Superior temporal gyrus (tissue), 1 donor: Measurements from ENCODE around the gene SIX3.

Experiments used
- DNase-seq: peaks from one replicate; pipeline ENCODE4 v3.0.0-alpha.2; 2016; ENCODE audit errors: extremely low spot score

SIX3 gene

DNA sequence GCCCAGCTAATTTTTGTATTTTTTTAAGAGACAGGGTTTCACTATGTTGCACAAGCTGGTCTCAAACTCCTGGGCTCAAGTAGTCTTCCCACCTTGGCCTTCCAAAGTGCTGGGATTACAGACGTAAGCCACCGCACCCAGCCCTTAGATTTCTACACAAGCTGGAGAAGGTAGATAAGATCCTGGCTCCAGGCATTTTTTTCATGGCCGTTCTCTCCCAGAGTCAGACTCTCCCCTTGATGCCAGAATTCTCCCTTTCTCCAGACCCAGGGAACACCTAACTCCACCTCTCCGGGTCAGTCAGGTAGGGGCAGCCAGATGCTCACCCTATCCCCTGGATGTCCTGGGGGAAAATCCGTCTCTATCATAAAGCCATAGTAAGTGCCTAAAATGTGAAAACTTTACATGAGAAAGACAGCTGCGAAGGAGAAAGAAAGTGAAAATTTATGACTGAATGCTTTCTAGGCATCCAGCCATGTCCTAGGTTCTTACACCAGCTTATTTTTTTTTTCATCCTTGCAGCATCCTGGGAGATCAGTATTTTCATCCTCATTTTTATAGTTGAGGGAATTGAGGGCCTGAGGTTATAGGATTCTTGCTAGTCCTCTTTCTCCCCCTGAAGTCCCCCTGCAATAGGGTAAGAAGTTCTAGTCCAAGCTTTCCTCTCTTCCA lies 16.3 kb downstream of the SIX3 start:
- no peak for DNase-seq

DNA sequence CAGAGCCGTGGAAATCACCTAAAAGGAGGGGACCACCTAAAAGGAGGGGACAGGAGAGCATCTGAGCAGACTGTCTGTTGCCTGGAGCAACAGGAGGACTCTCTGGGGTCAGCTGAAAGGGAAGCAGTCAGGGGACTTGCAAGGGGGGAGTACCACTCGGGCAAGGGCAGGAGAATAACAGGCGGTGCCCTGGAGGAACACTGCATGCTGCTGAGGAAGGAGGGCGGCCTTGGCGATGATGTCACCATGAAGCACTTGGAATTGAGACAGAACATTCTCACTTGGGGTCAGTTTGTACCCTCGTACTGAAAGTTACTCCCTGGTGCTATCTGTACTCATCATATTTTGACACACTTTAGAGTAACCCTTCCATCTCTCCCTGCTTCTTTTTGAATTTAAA lies 18.4 kb downstream of the SIX3 start:
- DNase-seq = no peak

DNA sequence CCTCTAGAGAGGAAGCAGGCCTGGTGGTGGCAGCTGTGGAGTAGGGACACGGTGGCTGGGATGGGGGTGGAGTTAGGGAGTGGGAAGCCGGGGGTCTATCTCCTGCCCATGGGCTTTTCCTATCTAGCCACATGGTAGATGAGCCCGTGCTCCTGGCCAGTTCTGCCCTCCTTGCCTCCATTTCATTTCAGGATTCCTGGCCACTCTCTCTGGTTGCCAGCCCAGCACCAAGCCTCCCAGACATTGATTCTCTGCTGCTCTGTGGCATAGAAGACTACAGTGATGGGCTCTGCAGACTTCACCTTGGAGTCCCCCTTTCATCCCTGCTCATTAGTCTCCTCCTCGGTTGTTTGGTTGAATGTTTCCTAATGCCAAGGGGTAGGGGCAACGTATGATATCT lies 19.4 kb downstream of the SIX3 start:
- no peak for DNase-seq

DNA sequence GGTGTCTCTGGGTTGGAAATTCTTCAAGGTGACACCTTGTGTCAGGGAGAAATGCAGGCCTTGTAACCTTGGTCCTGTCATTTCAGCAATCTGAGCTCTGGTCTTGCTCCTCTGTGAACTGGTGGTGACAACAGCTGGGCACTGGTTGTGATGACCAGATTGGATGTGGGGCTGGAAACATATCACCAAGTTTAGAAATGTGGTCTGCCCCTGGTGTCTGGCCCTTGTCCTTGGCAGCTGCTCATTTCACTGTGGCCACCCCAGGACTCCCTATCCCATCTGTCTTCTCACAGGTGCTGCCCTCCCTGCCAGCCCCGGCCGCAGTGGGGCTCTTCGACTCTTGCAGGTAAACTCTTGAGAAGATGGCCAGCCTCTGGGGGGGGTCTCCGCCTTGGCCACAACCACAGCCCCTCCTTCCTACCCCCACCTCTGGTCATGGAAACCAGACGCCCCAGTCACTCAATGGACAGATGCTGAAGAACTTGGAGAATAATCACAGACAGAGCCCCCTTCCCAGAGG lies 20.7 kb downstream of the SIX3 start:
- DNase-seq = no peak

DNA sequence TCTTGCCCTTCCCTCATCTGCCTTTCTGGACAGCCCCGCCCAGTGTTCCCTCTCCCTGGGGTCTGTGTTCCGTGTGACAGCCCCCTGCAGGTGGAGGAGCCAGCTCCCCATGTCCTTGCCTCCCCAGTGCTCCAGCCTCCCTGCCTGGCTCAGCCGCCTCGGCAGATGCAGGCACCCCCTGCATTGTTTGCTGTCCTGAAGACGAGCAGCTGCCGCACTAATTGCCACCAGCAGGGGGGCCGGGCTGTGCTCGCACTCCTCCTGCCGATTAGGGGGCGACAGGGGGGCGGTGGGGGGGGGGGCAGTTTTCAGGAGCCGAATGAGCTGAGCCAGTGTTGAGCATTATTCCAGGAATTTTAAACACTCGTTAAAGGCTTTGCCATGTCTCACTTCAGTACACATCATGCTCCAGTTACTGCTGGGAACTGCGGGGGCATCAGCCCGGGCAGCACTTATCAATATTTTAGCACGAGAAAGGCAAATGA lies 23.3 kb downstream of the SIX3 start:
- DNase-seq = no peak

DNA sequence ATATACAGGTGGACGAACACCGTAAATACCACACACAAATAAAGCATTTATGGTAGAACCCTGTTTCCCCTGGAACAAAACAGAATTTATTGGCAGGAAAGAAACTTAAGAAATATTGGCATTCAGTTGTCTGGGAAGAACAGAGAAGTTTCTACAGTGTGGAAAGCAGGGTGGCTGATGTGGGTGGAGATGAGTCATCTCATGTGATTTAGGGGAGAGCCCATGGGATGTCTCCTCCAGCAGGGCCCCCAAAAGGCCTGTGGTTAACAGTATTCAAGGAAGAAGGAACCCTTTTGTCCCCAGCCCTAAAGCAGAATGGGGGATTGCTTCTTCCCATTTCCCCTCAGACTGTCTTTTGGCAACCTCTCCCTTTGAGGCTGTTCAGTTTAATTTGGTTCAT lies 24.2 kb downstream of the SIX3 start:
- DNase-seq = no peak

DNA sequence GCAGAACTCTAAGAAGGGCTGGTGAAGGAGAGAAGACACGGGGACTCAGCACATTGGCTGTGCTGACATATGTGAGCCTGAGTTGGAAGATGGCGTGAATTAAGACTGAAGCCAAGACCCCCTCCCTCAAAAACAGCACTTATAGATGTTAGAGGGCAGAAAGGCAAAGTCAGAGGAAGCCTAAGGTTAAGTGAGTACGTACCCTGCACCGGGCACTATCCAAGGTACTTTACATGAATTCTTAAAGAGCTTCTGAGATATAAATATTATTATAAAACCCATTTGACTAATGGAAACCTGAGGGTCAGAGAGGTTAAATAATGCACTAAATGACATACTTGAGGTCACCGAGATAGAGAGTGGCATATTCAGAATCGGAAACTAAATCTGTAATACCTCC lies 25.6 kb downstream of the SIX3 start:
- no peak for DNase-seq

DNA sequence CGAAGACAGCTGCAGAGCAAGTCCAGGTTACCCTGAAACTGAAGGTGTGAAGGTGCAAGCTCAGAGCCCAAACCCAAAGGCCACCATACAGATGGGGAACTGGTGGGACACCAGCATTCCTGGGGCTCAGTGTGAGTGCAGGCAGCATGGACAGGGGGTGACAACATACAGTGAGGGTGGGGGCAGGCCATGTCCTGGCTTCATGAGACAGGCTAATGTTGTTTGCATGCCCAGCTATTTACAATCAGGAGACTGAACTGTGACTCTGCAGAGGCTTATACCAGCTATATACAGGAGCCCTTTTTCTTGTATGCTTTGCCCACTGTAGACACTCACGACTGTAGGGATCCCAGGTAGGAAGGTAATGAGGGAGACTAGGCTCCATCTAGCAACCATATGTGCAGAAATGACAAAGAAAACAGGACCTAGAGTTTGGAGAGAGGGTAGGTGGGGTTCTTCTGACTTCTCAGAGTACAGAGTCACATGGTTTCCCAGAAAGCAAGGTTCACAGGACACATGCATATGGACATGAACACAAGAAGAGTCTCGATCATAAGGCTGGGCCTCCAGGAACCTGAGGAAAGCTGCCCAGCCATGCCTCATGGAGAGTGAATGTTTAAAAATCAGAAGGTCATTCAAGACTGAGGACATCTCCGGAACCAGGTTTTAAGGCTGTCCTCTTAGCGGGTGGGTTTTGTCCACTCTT lies 26.4 kb downstream of the SIX3 start:
- no peak for DNase-seq

DNA sequence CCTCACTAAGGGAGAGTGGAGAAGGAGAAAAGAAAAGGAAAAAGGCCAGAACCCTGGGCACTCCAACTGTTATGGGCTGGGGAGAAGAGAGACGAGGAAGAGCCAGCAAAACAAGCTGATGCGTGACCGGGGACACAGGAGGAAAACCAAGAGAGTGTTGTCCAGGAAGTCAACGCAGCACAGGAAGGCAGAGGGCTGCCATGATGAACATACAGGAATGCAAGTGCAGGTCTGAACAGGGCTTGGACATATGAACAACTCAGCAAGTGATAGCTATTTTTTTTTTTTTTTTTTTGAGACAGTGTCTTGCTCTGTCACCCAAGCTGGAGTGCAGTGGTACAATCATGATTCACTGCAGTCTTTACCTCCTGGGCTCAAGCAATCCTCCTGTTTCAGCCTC lies 28.4 kb downstream of the SIX3 start:
- no peak for DNase-seq

DNA sequence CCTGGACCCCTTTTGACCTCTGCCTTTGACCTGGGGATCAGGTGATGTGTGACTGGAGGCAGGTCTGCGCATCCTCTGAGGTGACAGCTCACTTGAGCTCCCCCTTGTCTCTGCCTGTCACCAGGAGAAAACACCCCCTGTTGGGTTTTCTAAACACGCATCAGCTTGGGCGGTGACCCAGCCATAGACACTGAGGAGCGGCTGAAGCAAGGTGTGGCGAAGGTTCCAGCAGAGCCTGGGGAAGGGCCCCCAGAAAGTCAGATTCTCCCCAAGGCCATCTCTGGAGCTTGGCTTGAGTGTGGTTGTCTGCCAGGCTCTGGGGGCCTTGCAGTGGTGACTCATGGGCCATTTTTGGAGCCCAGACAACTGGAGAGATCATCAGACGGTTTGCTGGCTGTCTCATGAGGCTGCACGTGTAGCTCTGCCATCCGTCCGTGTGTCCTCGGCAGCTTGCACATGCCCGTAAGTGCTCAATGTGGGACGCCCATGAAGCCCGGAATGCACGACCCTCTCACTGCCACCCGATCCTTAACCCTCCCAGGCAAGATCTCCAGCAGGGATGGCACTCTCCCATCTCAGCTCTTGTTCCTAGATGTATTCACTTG lies 29.4 kb downstream of the SIX3 start:
- DNase-seq = no peak

DNA sequence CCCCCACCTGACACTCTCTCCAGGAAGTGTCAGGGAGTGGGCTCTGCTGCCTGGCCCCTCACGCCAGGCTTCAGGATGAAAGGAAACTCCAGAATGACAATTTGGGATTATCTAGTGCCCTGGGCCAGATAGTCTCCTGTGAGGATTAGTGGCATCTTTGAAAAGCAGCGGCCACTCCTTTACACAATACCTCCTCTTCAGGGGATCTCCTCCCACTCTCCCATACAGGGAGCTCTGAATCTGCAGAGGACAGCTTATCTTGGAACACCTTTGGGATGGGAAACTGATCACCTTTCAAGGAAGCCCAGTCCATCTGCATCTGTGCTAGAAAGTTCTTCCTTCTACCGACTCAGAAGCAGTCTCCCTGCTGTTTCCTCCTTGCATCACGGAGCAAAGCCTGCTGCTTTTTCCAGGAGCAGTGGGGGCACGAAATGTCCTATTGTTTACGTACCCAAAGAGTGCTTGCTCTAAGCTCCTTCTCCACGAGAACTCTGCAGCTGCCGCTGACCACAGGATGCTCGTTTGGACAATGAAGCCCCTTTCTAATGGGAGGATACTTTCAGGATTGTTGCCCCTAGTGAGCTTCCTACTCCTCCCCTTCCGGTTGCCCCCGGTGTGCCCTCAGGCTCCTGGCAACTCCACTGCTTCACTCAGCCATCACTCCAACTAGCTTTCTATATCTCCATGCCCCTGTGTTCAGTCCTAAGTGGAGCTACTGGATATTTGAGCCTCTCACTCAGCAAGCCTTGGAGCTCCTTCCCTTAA lies 31.5 kb downstream of the SIX3 start:
- DNase-seq = no peak

DNA sequence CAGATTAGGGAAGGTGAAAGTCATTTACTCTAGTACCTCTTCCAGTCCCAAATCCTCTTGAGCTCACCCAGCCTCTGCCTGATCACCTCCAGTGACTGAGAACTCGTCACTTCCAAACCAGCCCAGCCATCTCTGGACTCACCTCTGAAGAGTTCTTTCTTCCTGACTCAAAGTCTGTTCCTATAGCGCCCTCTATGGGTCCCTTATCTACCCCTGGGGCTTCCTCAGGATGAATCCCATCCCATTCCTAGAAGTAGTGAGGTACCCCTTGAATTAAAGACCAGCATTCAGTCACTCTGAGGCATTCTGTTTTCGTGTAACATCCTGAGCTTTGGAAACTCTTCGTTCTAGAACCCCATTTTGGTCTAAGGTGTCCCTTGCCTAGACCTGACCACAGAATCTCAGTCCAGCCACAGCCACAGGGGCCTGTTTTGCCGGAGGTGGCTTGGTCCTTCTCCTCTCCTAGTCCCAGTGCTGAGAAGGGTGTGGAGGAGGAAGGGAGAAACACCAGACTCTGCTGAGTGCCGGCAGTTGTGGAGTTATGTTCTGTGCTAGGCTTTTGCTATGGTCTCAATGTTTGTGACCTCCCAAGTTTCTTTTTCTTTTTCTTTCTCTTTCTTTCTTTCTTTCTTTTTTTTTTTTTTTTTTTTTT lies 32.7 kb downstream of the SIX3 start:
- DNase-seq = peak; percentile 26

DNA sequence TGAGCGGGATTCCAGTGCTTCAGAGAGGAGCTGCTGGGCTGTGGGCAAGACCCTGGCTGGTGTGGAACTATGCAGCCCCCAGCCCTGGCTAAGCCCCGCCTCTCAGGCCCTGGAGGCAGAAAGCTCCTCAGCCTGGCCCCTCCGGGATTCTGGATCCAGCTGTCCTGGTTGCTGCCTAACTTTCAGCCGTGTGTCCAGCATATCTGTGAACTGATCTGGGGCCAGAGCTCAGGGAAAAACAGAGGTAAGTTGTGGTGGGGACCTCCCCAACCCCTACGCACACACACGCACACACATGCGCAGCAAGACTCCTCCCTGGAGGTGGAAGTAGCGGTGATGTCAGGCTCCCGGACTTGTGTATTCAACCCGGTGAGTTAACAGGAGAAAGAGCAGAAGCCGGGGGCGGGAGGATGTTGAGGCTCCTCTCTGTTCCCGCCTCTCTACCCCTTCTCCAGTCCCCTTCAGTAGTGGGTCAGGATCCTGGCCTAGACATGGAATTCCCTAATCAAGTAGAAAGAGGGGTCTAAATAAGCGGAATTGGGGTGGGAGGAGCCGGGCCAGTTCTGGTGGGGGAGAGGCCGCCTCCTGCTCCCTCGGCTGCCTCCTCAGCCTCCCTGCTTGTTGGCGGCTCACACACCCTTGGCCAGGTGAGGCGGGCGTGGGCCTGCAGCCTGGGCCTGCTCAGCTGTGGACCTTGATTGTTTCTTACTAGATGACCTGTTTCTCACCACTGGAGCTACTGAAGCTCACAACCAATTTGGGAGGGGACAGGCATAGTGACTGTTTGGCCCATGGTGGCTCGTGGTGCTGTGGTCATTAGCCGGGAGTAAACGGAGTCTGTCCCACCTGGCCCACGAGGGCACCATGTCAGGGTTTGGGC lies 34.3 kb downstream of the SIX3 start:
- no peak for DNase-seq

DNA sequence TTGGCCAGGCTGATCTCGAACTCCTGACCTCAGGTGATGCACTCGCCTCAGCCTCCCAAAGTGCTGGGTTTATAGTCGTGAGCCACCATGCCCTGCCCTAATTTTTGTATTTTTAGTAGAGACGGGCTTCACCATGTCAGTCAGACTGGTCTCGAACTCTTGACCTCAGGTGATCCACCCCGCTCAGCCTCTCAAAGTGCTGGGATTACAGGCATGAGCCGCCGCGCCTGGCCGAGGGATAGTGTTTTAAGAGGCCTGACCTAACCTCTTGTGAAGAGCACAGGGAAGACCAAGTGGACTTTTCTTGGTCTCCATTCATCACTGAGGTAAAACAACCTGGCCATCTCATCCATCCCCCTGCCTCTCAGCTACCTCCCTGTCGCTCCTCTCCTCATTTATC lies 38.1 kb downstream of the SIX3 start:
- no peak for DNase-seq

DNA sequence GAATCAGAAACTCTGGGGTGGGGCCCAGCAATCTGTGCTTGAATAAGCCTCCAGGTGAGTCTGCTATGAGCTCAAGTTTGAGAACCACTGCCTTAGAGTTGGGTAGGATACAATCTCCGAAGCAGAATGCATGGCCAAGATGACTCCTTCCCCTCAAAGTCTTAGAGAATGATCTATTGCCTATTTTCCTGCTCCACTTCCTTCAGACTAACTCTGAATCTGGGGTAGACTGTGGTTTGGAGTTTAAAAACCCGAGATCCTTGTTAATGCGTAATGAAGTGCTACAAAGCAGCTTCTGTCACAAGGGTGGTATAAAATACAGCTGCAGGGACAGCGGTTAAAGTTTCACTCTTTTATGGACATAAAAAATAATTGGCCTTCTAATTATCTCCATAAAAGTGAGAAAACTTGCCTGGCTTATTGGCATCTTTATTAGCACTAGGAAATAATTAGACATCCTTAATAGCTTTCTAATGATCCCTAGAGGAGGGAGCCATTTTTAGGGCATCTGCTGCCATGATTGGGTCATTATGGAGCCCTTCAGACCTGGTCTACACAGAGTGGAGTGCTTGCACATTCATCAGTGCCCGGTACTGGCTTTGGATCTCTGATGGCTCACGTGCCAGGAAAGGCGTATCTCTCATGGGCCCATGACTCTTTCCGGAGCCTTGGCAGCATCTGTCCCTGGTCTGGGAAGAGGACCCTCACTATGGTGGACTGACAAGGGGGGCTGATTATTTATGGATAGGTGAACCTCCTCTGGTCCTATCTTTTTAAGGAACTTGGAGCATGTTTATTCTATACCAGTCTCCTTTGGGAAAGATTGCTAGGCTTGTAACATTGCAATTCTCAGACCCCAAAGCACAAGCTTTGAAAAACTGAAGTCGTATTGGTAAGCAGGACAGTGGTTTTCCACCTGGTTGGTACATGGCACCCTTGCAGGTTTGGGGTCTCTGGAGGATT lies 39.5 kb downstream of the SIX3 start:
- no peak for DNase-seq

DNA sequence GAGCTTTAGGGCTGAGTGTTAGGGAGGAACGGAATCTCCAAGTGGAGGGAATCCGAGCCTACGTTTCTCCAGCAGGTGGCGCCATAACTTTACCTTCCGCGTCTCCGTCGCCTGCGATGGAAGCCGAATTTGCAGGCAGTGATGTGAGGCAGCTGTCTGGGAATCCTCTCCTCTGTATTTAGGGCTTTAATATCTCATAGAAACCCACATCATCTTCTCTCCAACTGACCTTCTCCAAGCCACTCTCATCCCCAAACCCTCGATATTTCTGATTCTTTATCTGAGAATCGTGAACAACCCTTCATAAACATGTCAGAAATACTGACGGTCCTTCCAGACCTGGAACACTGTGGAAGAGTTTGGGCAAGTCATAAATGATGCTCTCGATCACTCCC lies 40.2 kb downstream of the SIX3 start:
- peak; percentile 91 for DNase-seq

DNA sequence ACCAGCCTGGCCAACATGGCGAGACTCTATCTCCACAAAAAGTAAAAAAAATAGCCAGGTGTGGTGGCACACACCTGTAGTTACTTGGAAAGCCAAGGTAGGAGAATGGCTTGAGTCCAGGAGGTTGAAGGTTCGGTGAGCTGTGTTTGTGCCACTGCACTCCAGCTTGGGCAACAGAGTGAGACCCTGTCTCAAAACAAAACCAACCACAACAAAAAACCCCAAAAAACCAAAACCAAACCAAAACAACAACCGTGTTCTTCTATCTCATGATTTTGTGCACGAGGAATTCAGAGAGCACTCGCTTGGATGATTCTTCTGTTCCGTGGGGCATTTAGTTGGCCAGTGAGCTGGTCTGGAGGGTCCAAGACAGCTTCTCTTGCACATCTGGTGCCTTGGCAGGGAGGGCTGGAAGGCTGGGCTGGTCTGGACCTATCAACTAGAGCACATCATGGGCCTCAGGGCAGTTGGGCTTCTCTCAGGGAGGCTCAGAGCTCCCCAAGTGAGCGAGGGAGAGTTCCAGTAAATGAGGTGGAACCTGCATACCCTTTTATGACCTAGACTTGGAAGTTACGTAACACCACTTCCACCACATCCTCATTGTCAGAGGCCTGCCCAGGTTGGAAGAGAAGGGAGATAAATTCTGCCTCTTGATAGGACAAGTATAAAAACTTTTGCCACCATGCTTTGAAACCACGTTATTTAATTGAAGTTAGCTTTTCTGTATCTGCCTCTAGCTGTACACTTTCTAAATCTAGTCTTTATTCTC lies 42.5 kb downstream of the SIX3 start:
- no peak for DNase-seq

DNA sequence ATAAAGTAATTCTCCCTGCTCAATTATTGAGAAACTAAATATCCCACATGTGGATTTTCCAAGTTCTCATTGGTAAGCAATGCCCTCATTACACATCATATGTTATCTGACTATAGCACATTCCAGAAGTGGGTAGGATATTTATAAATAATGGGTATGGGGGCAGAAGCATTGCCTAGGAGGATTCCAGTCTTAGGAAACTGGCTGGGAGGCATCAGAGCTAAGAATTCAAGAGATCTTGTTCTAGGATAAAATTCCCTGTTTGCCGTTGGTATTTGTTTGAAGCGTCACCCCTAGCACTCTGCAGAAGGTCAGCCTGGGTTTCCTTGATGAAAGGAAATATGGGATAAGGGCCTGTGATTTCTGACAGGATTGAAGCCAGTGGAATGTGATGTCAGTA lies 47.7 kb downstream of the SIX3 start:
- no peak for DNase-seq

DNA sequence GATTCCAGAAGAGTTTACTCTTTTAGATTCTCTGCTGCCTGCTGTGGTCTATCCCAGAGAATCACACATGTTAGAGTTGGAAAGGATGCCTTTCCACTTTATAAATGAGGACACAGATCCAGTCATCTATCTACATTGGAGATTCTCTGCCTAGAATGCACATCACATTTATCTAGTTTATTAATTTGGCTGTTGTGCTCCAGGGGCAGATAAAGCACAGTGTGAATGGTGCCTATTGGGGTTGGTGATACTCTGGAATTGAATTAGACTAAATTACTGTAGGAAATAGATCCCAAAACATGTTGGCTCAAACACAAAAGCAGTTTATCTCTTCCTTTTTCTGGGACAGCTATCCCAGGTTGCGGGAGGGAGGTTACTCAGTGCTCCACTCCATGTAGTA lies 52.9 kb downstream of the SIX3 start:
- no peak for DNase-seq
